GM18909 (cell line): ENCODE measurements around the gene ALG9.

ENCODE experiments used
- ATAC-seq: cut with Tn5 transposase; IDR thresholded peaks from one replicate; pipeline ENCODE4 v1.9.1; 2021; ENCODE audit warnings: mild to moderate bottlenecking; ENCODE audit not compliant: unreplicated experiment, poor library complexity

The ALG9 gene

DNA sequence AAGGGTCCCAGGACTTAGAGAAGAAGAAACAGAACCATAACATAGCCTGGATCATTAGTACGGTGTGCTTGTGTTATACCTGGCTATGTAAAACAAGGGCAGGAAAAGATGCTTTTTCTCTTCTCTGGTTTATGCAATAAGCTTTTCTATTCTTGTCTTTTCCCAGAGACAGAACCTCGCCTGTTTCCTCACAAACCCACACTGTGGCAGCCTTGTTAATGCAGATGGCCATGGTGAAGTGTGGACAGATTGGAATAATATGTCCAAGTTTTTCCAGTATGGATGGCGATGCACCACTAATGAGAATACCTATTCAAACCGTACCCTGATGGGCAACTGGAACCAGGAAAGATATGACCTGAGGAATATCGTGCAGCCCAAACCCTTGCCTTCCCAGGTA, 10.8 kb upstream of the ALG9 start:
- no peak for ATAC-seq

GRCh38 chr11:111879637-111879960, 8.2 kb upstream of the ALG9 start:
- no peak for ATAC-seq

- ATAC-seq: peak; percentile 94
Measured at GRCh38 chr11:111878849-111879636, 7.7 kb upstream of the ALG9 start, which contains the start of the genes CFAP68 and FDXACB1. Gene CFAP68, plus strand, starts transcription at chr11:111879541. Its CDS starts 20 bp downstream, at chr11:111879561. Gene FDXACB1, minus strand, starts transcription at chr11:111879165. Its CDS starts 33 bp downstream, at chr11:111879132.

- peak; percentile 17 for ATAC-seq
Measured at GRCh38 chr11:111878385-111878848, 7.0 kb upstream of the ALG9 start.

GRCh38 chr11:111871693-111872161, 346 bp upstream of the ALG9 start:
- no peak for ATAC-seq

DNA sequence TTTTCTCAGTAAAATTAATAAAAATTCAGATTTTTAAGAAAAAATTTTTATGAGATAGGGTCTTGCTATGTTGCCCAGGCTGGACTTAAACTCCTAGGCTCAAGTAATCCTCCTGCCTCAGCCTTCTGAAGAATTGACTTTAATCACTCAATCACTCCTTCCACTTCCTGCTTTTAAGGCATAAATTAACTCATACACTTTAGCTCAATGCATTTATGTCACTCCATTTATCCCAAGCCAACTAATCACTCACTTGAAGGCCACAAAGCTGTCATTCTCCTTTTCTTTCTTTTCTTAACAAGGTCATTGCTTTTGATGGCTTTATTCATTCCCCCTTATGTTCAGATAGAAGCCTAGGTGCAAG, 877 bp downstream of the ALG9 start:
- peak; percentile 8 for ATAC-seq

GRCh38 chr11:111870113-111870512, 1.3 kb downstream of the ALG9 start:
- ATAC-seq: no peak

GRCh38 chr11:111860257-111860656, 11.1 kb downstream of the ALG9 start:
- no peak for ATAC-seq

GRCh38 chr11:111855506-111855905, 15.9 kb downstream of the ALG9 start:
- no peak for ATAC-seq

DNA sequence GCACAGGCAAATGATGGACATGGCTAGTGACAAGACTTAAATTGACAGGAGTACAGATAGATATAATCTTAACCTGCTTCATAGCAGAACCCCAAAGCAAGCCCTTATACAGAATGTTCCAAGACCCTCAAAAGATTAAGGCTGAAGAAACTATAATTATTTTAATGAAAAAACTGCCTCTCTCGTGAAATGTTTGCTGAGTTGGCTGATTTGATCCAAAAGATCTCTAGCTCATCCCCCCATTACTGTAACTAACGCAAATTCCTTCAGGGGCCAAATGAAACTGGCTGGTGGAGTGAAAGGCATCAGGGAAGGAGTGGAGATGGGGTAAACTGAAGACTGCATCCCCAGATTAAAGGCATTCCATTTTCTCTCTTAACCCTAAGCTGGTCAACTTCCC, 19.3 kb downstream of the ALG9 start:
- no peak for ATAC-seq

- no peak for ATAC-seq
Measured at GRCh38 chr11:111851636-111852035, 19.7 kb downstream of the ALG9 start.

GRCh38 chr11:111851067-111851466, 20.3 kb downstream of the ALG9 start:
- no peak for ATAC-seq

DNA sequence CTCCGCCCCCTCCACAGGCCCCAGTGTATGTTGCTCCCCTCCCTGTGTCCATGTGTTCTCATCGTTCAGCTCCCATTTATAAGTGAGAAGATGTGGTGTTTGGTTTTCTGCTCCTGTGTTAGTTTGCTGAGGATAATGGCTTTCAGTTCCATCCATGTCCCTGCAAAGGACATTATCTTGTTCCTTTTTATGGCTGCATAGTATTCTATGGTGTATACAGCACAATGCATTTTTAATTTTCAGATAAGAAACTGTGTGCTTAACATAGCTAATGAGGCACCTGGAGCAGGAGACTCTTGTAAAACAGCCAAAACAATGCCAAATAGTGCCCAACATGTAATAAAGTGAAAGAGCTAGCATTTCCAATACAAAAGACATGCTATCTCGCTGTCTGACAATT, 21.8 kb downstream of the ALG9 start:
- ATAC-seq: no peak

GRCh38 chr11:111846636-111847035, 24.7 kb downstream of the ALG9 start:
- ATAC-seq: no peak

DNA sequence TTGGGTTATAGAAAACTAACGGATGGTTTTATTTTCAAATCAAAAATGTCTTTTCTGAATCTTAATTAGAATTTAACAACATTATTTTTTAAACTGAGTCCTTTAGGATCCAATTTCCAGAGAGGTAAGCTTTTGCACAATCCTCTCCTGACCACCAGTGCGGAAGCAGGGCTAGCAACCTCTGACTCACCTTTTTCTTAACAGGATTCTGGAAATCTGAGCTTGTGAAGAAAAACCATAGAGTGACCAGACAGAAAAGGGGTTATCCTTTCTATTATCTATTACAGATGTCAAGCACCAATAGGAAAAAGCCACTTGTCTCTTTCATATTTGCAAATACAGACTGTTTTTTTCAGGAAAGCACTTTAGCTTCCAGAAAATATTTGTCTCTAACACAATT, 25.3 kb downstream of the ALG9 start:
- no peak for ATAC-seq

GRCh38 chr11:111845276-111846028, 25.9 kb downstream of the ALG9 start:
- ATAC-seq: no peak

GRCh38 chr11:111843661-111844060, 27.7 kb downstream of the ALG9 start:
- no peak for ATAC-seq

DNA sequence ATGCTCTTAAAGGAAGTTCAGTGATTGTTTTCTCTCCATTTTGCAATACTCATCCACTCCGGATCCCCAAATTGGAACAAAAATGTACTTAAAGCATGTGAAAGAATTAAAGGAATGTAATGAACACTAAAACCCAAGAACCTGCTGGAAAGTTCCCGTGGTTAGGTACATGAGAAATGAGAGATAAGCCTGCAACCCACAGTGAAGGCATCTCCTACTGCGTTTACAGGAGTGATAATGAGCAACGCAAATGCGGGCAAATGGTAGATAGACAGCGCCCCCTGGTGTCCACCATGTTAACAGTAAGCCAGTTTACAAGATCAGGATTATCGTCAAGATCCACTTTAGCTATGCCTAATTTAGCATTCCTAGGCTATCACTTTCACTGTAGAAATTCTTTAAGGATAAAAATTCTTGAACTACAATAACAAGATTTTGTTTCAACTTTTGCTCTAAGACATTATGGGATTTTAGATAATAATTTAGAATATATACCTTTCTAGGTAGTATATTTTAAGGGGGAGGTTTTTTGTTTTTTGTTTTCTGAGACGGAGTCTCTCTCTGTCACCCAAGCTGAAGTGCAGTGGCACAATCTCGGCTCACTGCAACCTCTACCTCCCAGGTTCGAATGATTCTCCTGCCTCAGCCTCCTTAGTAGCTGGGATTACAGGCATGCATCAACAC, 29.9 kb downstream of the ALG9 start:
- peak; percentile 61 for ATAC-seq

DNA sequence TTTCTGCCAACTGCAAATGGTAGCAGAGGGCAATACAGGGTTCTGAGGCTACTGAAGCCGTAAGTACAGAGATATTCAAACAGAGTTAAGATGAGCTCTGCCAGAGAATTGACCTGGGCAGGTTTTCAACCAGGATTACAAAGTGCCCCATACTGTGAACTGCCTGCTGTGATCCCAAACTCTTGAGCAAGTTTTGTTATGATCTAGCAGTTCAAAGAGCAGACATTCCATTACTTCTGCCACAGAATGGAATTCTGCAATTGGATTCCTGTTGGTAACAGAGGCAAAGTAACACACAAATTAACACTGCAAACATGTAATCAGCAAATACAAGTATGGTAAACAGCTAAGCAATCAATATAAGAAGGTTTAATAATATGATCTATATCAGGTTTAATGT, 31.2 kb downstream of the ALG9 start:
- no peak for ATAC-seq

GRCh38 chr11:111838054-111838453, 33.3 kb downstream of the ALG9 start:
- no peak for ATAC-seq

GRCh38 chr11:111837366-111837891, 34.0 kb downstream of the ALG9 start:
- ATAC-seq: no peak
